ENCODE results near the gene HOXA4. TPM values are rescaled to one million over a fixed set of nuclear protein-coding genes. Genes with fewer than 3 reads are reported as not detected.

HOXA4 gene
- total and polyA plus RNA-seq, 10 of the 15 experiments (the other 5 are each of a cell fraction or from before 2014, with no cell fraction given) = 0.07 TPM; not detected in 9

DNA sequence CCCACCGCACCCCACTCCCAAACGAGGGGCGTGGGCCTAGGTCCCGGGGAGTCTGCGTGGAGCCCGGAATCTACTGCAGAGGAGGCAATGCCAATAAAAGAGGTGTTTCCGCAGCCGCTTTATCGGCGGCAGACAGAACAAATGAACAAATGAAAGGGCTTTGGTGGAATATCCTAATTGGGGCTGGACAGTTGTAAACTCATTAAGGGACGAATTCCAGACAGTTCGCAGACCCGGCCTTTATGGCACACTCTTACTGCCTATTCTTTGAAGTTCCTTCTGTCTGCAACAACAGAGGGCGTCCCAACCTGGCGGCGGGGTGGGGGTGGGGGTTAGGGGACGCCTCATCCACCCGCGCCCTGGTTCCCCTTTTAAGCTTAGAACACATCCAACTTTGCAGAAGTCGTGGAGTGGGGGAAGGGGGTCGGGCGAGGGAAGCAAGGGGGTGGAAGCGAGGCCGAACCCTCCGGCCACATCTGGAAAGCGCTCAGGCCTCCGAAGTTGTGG lies 30.7 kb upstream of the HOXA4 start:
- H3K9ac ChIP-seq (ENCODE audit: control insufficient read depth, insufficient read depth, low read length) = no peak overlapping the region
- peak overlapping the region; percentile 72; the same call in 1 of the 2 replicates for H3K4me3 ChIP-seq
- H3K27ac ChIP-seq (ENCODE audit: control insufficient read depth, insufficient read depth) = no peak overlapping the region
- H3K4me2 ChIP-seq (ENCODE audit: control insufficient read depth, insufficient read depth) = peak overlapping the region; percentile 90
- H3K27me3 ChIP-seq (replicated peaks in 1 of 2; ENCODE audit: control insufficient read depth in 2 of 2, insufficient read depth in 2 of 2, low read length in 1 of 2) = peaks cover 17 to 40% of the 10 kb centered on the region in 2 experiments
- H3K36me3 ChIP-seq (ENCODE audit: control insufficient read depth in 2 of 2, insufficient read depth in 2 of 2, low read length in 1 of 2) = no peaks in the 10 kb centered on the region
- peaks cover 2% of the 10 kb centered on the region; the same call in 1 of the 3 replicates for H3K9me3 ChIP-seq (replicated peaks; ENCODE audit: control insufficient read depth, insufficient read depth, low read length)
- TF ChIP-seq ESRRA (IDR thresholded peaks at IDR 0.05; ENCODE audit: low read length) (no peak), SUZ12 (IDR thresholded peaks at IDR 0.05; ENCODE audit: unreplicated experiment) (peak; percentile 73)
- intact Hi-C loops (cut with micrococcal nuclease; ENCODE audit: unreplicated experiment) = loop anchor here (1.0 to 5.0 kb wide), 6 partner anchors 304 to 1269 kb away; no protein-coding TSS in a partner anchor
- in situ Hi-C loops (cut with MboI) = loop anchor here (25.0 kb wide), 1 partner anchor 1074 kb away; no protein-coding TSS in a partner anchor
- POLR2A ChIA-PET = interaction anchor here (0.6 to 1.0 kb wide), 2 partner anchors 480 to 1599 kb away, joined by 3 to 5 read pairs; no protein-coding TSS in a partner anchor
- H3K79me2 ChIP-seq (ENCODE audit: control insufficient read depth, insufficient read depth, low read length) = no peaks in the 10 kb centered on the region
- DNase-seq (ENCODE audit: low read depth, low spot score) = no peak
- RAD21 ChIA-PET (ENCODE audit: unreplicated experiment) = interaction anchor here (0.6 to 3.8 kb wide), 18 partner anchors 11 to 1269 kb away, joined by 3 to 46 read pairs (median 4); partner anchors contain the start of genes HOXA1 and SNX10
- CTCF ChIA-PET = interaction anchor here (0.6 to 4.6 kb wide), 30 partner anchors 11 to 1434 kb away, joined by 3 to 100 read pairs (median 4); partner anchors contain the start of gene HOXA3
- H4K20me1 ChIP-seq (ENCODE audit: control insufficient read depth, insufficient read depth) = no peaks in the 10 kb centered on the region
- SMC1A ChIA-PET (ENCODE audit: uncharacterized antibody, unreplicated experiment) = interaction anchor here (0.6 to 2.2 kb wide), 16 partner anchors 11 to 1269 kb away, joined by 3 to 15 read pairs (median 4); no protein-coding TSS in a partner anchor
- under 1% methylated on average over 19 of the region's 27 CpGs for WGBS (ENCODE audit: insufficient coverage, insufficient replicate concordance, low lambda C conversion rate, missing lambda C conversion rate)
- no peaks in the 10 kb centered on the region for H3K4me1 ChIP-seq (ENCODE audit: control insufficient read depth, insufficient read depth, low read length)
- peak overlapping the region; percentile 82 for H2AFZ ChIP-seq (ENCODE audit: control insufficient read depth, low read depth, low read length)
- no TSS peak for BruUV-seq (replicated peaks)
- ATAC-seq = no peak; the same call in 1 of the 3 replicates
- no peak for FAIRE-seq

DNA sequence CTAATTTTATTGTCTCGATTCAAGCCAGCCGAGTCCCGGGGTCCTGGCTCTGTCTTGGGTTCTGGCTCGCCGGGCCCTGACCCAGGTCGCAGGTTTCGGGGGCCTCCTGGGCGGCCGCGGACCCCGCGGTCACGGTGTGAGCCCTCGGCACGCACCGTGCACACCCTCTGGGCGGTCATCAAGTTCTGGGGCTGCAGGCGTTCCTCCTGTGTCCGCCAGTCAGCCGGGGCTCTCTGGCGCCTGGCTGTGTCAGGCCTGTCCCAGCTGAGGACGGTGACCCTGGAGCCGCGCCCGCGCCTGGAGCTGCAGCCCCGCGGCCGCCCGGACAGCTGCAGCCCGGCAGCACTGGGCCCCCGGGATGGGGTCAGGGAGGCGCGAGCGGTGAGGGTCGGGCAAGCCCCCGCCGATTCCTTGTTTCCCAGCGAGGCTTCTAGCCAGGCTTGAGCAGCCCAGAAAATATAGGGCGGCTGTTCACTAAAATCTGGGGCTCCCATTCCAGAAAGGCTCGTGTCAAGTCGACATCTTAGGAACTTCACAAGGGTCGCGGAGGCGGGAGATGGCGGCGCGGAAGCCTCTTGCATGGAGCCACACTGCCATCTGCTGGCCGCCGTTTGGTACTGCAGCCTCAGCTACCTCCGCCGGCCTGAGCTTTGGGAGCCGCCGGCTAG lies 30.1 kb upstream of the HOXA4 start:
- ChIA-PET SMC1A (ENCODE audit: uncharacterized antibody, unreplicated experiment) (interaction anchor here (0.6 to 2.2 kb wide), 16 partner anchors 10 to 1268 kb away, joined by 3 to 15 read pairs (median 4); no protein-coding TSS in a partner anchor), CTCF (interaction anchor here (0.6 to 4.6 kb wide), 30 partner anchors 10 to 1433 kb away, joined by 3 to 100 read pairs (median 4); partner anchors contain the start of gene HOXA3), RAD21 (ENCODE audit: unreplicated experiment) (interaction anchor here (0.6 to 3.8 kb wide), 18 partner anchors 11 to 1268 kb away, joined by 3 to 46 read pairs (median 4); partner anchors contain the start of genes HOXA1 and SNX10), POLR2A (interaction anchor here (0.6 to 1.0 kb wide), 3 partner anchors 294 to 1599 kb away, joined by 3 to 5 read pairs (median 3); no protein-coding TSS in a partner anchor)
- intact Hi-C loops (cut with micrococcal nuclease; ENCODE audit: unreplicated experiment) = loop anchor here (1.0 to 5.0 kb wide), 6 partner anchors 303 to 1268 kb away; no protein-coding TSS in a partner anchor
- 3% methylated on average over 45 of the region's 54 CpGs for WGBS (ENCODE audit: insufficient coverage, insufficient replicate concordance, low lambda C conversion rate, missing lambda C conversion rate)
- in situ Hi-C loops (cut with MboI) = loop anchor here (25.0 kb wide), 1 partner anchor 1073 kb away; no protein-coding TSS in a partner anchor
- FAIRE-seq = peak; percentile 96
- Histone ChIP-seq H3K79me2 (ENCODE audit: control insufficient read depth, insufficient read depth, low read length) (no peaks in the 10 kb centered on the region), H4K20me1 (ENCODE audit: control insufficient read depth, insufficient read depth) (no peaks in the 10 kb centered on the region), H3K9ac (ENCODE audit: control insufficient read depth, insufficient read depth, low read length) (peak overlapping the region; percentile 30; the same call in 1 of the 2 replicates), H3K9me3 (replicated peaks; ENCODE audit: control insufficient read depth, insufficient read depth, low read length) (peaks cover 2% of the 10 kb centered on the region; the same call in 1 of the 3 replicates), H3K4me1 (ENCODE audit: control insufficient read depth, insufficient read depth, low read length) (no peaks in the 10 kb centered on the region), H2AFZ (ENCODE audit: control insufficient read depth, low read depth, low read length) (peak overlapping the region; percentile 91), H3K4me2 (ENCODE audit: control insufficient read depth, insufficient read depth) (peak overlapping the region; percentile 90), H3K27me3 (replicated peaks in 1 of 2; ENCODE audit: control insufficient read depth in 2 of 2, insufficient read depth in 2 of 2, low read length in 1 of 2) (peaks cover 17 to 38% of the 10 kb centered on the region in 2 experiments), H3K36me3 (ENCODE audit: control insufficient read depth in 2 of 2, insufficient read depth in 2 of 2, low read length in 1 of 2) (no peaks in the 10 kb centered on the region), H3K4me3 (peak overlapping the region; percentile 72), H3K27ac (ENCODE audit: control insufficient read depth, insufficient read depth) (no peak overlapping the region)
- no TSS peak for BruUV-seq (replicated peaks)
- peak; percentile 23 for DNase-seq (ENCODE audit: low read depth, low spot score)
- peak; percentile 89 for ATAC-seq
- TF ChIP-seq SPI1 (IDR thresholded peaks at IDR 0.05; ENCODE audit: borderline replicate concordance, insufficient read depth, low read depth, low read length) (no peak), ZNF24 (IDR thresholded peaks at IDR 0.05) (no peak), CHD2 (IDR thresholded peaks at IDR 0.05; ENCODE audit: borderline replicate concordance, low read depth, low read length) (no peak), RAD21 (IDR thresholded peaks at IDR 0.05; ENCODE audit: insufficient read depth, low read depth, low read length) (peak; percentile 70), ETV6 (conservative IDR thresholded peaks at IDR 0.05 in 1 of 2, IDR thresholded peaks at IDR 0.05 in 1 of 2; ENCODE audit: borderline replicate concordance in 1 of 2, low read depth in 1 of 2) (no peak), CHD4 (IDR thresholded peaks at IDR 0.05) (no peak), GABPA (IDR thresholded peaks at IDR 0.05; ENCODE audit: low read depth) (no peak), YBX1 (IDR thresholded peaks at IDR 0.05) (no peak), CBFB (IDR thresholded peaks at IDR 0.05; ENCODE audit: low read depth) (no peak), RBBP5 (conservative IDR thresholded peaks at IDR 0.05) (no peak), SMAD5 (IDR thresholded peaks at IDR 0.05; ENCODE audit: low read depth) (no peak), KDM1A (IDR thresholded peaks at IDR 0.05; ENCODE audit: borderline replicate concordance) (no peak), ESRRA (IDR thresholded peaks at IDR 0.05; ENCODE audit: low read length) (no peak), MTA3 (IDR thresholded peaks at IDR 0.05; ENCODE audit: borderline replicate concordance, low read length) (no peak), NFXL1 (IDR thresholded peaks at IDR 0.05; ENCODE audit: borderline replicate concordance) (no peak), IRF4 (IDR thresholded peaks at IDR 0.05; ENCODE audit: low read depth, low read length) (no peak)
